BLaER1 treated with 17β-estradiol and CSF1 and Interleukin-3, amounts not matched to agents 10 nM and 100 nM (cell line): ENCODE measurements around the gene KCNIP3.

ENCODE experiments used
- H3K27ac ChIP-seq, 11 experiments: shearing (Covaris generic); formaldehyde crosslinking; 2 replicates each; pipeline ENCODE4 v1.8.1; 2022
- H3K27me3 ChIP-seq, 11 experiments: shearing (Covaris generic); formaldehyde crosslinking; 2 replicates each; pipeline ENCODE4 v1.8.1; 2022
- H3K36me3 ChIP-seq, 11 experiments: shearing (Covaris generic); formaldehyde crosslinking; 2 replicates each; pipeline ENCODE4 v1.8.1; 2022
- H3K4me1 ChIP-seq, 10 experiments: shearing (Covaris generic); formaldehyde crosslinking; 2 replicates each; pipeline ENCODE4 v1.8.1; 2022
- H3K4me2 ChIP-seq, 11 experiments: shearing (Covaris generic); formaldehyde crosslinking; 2 replicates each; pipeline ENCODE4 v1.8.1; 2022
- H3K4me3 ChIP-seq, 10 experiments: shearing (Covaris generic); formaldehyde crosslinking; 2 replicates each; pipeline ENCODE4 v1.8.1; 2022
- H3K9ac ChIP-seq, 11 experiments: shearing (Covaris generic); formaldehyde crosslinking; 2 replicates each; pipeline ENCODE4 v1.8.1; 2022
- H3K9me3 ChIP-seq, 11 experiments: shearing (Covaris generic); formaldehyde crosslinking; replicated peaks in 1 of 11; 2 replicates each; pipeline ENCODE4 v1.8.1; 2022
- H4K20me1 ChIP-seq, 11 experiments: shearing (Covaris generic); formaldehyde crosslinking; 2 replicates each; pipeline ENCODE4 v1.8.1; 2022
- Cebpa-rat ChIP-seq, 11 experiments: shearing (Covaris generic); IDR thresholded peaks; 2 replicates each; pipeline ENCODE4 v1.8.1; 2022

KCNIP3 gene

DNA sequence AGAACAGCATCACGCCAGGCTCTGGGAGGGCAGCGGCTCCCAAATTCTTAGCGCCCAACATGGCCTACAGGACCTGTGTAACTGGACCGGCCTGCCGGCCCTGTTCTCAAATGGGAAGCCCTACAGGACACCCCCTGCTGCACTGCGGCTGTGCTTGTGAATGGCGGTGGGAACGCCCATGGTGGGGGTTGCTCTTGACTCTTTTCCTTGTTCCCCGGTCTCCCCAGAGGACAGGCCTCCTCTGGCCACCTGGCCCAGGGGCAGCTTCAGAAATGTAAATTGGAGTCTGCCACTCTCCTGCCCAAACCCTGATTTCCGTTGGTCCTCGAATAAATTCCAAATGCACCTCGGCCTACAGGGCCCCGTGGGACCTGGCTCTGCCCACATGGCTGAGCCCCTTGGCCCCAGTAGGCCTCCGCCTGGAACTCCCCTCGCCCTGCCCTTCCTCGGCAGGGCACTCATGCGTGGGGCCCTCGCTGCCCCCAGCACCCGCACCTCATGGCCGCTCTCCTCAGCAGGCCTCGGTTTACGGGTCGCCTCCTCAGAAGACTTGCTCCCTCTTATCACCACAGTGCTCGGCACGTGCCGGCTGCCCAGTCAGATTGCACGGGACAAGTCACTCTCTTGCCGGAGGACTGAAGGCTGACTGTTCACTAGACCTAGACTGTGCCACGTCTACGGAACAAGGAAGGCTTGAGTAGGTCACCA, 29.4 kb downstream of the KCNIP3 start:
- Histone ChIP-seq H3K9ac (no peak overlapping the region), H3K27me3 (no peaks in the 10 kb centered on the region), H3K4me3 (no peak overlapping the region), H3K9me3 (no peaks in the 10 kb centered on the region), H3K36me3 (no peaks in the 10 kb centered on the region), H3K27ac (no peak overlapping the region), H3K4me2 (no peak overlapping the region), H3K4me1 (no peaks in the 10 kb centered on the region), H4K20me1 (peaks cover 0 to 11% (median 0%) of the 10 kb centered on the region in 11 experiments; a peak in 2 of 22 replicates)
- no peak for TF ChIP-seq Cebpa-rat (IDR thresholded peaks at IDR 0.05)

GRCh38 chr2:95327861-95328260, 30.7 kb downstream of the KCNIP3 start:
- no peak overlapping the region for H3K9ac ChIP-seq
- no peaks in the 10 kb centered on the region for H3K4me1 ChIP-seq

DNA sequence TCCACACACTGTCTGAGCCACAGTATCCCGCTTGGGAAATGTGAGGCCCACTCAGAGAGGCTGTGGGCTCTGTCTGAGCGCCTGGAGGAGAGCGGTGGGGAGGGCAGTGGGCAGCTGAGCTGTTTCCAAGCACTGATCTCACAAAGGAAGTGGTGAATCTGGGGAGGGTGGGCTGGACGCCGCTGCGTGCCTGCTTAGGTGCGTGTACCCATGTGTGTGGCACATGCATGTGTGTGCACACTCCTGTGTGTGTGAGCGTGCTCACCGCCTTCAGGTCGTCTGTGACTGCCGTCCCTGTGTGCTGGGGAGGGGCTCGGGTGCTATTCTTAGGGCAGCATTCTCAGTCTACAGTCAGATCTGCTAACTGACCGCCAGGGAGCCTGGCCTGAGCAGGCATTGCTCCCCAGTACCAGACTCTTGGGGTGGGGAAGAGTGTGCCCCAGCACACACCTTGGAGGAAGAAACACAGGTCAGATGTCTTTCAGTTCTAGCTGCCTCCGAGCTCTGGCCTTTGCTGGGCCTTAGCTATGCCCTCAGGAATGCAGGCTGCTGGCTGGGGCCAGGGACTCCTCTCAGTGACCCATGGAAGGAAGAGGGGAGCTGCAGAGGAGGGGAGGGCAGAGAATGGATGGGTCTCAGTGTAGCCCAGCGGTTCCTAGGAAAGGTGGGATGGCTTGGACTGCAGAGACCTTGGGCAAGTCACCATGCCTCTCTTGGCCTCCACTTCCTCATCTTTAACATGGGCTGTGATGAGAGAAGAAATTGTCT, 31.4 kb downstream of the KCNIP3 start:
- Histone ChIP-seq H3K4me1 (peaks cover 0 to 2% (median under 1%) of the 10 kb centered on the region in 10 experiments; a peak in 7 of 20 replicates), H3K9ac (no peak overlapping the region), H3K36me3 (no peaks in the 10 kb centered on the region), H3K27me3 (no peaks in the 10 kb centered on the region), H3K4me3 (no peak overlapping the region), H3K4me2 (no peak overlapping the region), H3K9me3 (no peaks in the 10 kb centered on the region), H3K27ac (no peak overlapping the region), H4K20me1 (no peaks in the 10 kb centered on the region; a peak in 2 of 22 replicates)
- no peak for TF ChIP-seq Cebpa-rat (IDR thresholded peaks at IDR 0.05)

More at GRCh38 chr2:95327861-95328260, 30.7 kb downstream of the KCNIP3 start:
- no peak overlapping the region for H3K27ac ChIP-seq
- TF ChIP-seq Cebpa-rat (IDR thresholded peaks at IDR 0.05): no peak
- H3K9me3 ChIP-seq: no peaks in the 10 kb centered on the region
- no peak overlapping the region for H3K4me2 ChIP-seq
- H3K36me3 ChIP-seq: no peaks in the 10 kb centered on the region
- H4K20me1 ChIP-seq: peaks cover 0 to 2% (median 0%) of the 10 kb centered on the region in 11 experiments; a peak in 2 of 22 replicates
- no peak overlapping the region for H3K4me3 ChIP-seq
- no peaks in the 10 kb centered on the region for H3K27me3 ChIP-seq

DNA sequence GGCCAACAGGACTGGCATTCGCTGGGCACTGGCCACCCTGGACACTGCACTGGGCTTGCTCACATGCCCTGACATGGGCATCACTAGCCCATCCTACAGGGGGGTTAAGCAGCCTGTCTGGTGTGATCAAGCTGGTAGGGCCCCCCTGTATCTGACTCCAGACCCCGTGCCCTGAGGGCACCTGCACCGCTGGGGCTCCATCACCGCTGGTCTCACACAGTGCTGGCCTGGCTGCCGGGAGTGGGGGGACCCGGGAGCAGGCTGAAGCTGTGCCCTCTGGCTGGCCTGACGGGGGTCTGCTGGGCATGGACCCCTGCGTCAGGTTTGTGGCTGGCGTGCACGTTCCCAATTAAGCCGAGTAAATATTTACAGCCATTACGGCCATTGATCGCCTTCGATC, 32.3 kb downstream of the KCNIP3 start:
- Histone ChIP-seq H4K20me1 (no peaks in the 10 kb centered on the region; a peak in 1 of 22 replicates), H3K27ac (no peak overlapping the region), H3K9me3 (no peaks in the 10 kb centered on the region), H3K4me1 (peaks cover 0 to 11% (median 9%) of the 10 kb centered on the region in 10 experiments; a peak in 10 of 20 replicates), H3K36me3 (no peaks in the 10 kb centered on the region), H3K4me2 (no peak overlapping the region), H3K4me3 (no peak overlapping the region), H3K9ac (no peak overlapping the region), H3K27me3 (no peaks in the 10 kb centered on the region)
- TF ChIP-seq Cebpa-rat (IDR thresholded peaks at IDR 0.05): no peak

DNA sequence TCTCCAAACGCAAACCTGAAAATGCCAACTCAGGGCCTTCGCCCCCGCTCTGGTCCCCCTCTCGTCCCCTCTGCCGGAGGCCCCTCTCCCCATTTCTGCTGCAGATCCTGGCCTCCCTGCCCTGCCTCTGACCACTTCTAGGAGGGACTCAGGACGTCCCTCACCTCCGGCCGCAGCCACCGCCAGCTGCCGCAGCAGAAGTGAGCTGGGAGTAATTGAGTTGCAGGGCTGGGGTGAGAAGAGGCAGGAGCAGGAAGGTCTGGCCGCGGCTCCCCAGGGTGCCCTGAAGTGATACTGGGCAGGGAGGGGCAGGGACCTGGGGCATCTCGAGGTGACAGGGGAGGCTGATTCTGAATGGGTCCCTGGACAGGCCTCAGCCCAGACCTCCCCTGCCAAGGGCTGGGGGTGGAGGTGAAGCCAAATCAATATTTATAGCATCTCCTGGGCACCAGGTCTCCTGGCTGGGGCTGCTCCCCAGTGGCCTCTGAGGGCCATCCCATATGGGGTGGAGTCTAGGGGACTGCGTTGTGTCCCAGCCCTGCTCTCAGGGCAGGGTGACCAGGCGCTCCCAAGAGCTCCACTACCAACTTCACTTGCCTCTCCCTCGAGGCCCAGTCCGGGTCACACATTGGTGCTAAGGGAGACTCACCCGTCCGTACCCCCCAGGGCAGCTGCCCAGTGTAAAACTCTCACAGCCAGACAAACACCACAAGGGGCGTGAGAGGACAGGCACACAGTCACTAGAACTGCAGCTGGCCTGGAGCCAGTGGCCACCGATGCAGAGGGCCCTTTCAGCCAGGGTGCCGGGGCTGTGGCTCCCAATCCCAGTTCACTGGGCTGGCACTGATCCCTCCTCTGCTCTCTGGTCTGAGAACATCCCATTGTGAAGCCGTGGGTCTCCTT, 33.0 kb downstream of the KCNIP3 start:
- Histone ChIP-seq H3K4me3 (no peak overlapping the region), H3K27ac (no peak overlapping the region), H3K36me3 (no peaks in the 10 kb centered on the region), H3K4me2 (no peak overlapping the region), H3K9me3 (peaks cover 0 to 4% (median 0%) of the 10 kb centered on the region in 11 experiments; a peak in 1 of 22 replicates), H3K27me3 (no peaks in the 10 kb centered on the region), H3K4me1 (peaks cover 0 to 12% (median 9%) of the 10 kb centered on the region in 10 experiments; a peak in 10 of 20 replicates), H3K9ac (no peak overlapping the region), H4K20me1 (no peaks in the 10 kb centered on the region; a peak in 1 of 22 replicates)
- TF ChIP-seq Cebpa-rat (IDR thresholded peaks at IDR 0.05): no peak

DNA sequence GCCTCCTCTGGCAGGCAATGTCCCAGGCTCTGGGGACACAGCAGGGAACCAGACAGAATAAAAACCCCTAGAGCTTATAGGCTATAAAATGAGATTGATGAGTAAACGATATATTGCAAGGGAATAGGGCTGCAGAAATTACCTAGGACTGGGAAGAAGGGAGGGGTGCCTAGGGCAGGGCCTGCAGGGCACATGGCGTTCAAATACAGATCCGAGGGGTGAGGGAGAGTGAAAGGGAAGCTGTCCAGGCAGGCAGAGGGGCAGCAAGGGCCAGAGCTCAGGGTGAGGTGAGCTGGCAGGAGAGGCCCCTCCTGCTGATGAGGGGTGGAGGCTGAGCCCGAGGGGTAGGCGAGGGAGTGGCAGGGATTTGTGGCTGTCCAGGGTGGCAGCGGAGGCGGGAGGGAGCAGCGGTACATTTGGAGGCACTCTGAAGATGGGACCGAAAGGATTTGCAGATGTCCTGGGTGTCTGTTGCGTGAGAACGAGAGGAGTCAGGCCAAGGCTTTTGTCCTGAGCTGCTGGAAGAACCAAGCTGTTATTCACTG, 33.7 kb downstream of the KCNIP3 start:
- no peaks in the 10 kb centered on the region for H3K27me3 ChIP-seq
- H3K36me3 ChIP-seq: no peaks in the 10 kb centered on the region
- H3K4me1 ChIP-seq: peaks cover 0 to 12% (median 9%) of the 10 kb centered on the region in 10 experiments; a peak in 10 of 20 replicates
- no peak overlapping the region for H3K4me2 ChIP-seq
- H3K9me3 ChIP-seq: peaks cover 0 to 4% (median 0%) of the 10 kb centered on the region in 11 experiments; a peak in 1 of 22 replicates
- no peak overlapping the region for H3K4me3 ChIP-seq
- H3K9ac ChIP-seq: no peak overlapping the region
- H4K20me1 ChIP-seq: no peaks in the 10 kb centered on the region; a peak in 1 of 22 replicates
- no peak overlapping the region for H3K27ac ChIP-seq
- no peak for TF ChIP-seq Cebpa-rat (IDR thresholded peaks at IDR 0.05)

- Histone ChIP-seq H3K27me3 (no peaks in the 10 kb centered on the region), H3K4me3 (no peak overlapping the region), H3K27ac (no peak overlapping the region), H3K9me3 (peaks cover 0 to 4% (median 0%) of the 10 kb centered on the region in 11 experiments; a peak in 1 of 22 replicates), H3K4me1 (peaks cover 0 to 12% (median 9%) of the 10 kb centered on the region in 10 experiments; a peak in 10 of 20 replicates), H3K4me2 (no peak overlapping the region), H3K9ac (no peak overlapping the region), H4K20me1 (no peaks in the 10 kb centered on the region; a peak in 1 of 22 replicates), H3K36me3 (no peaks in the 10 kb centered on the region)
- no peak for TF ChIP-seq Cebpa-rat (IDR thresholded peaks at IDR 0.05)
Observed at GRCh38 chr2:95331606-95332005, 34.5 kb downstream of the KCNIP3 start.

DNA sequence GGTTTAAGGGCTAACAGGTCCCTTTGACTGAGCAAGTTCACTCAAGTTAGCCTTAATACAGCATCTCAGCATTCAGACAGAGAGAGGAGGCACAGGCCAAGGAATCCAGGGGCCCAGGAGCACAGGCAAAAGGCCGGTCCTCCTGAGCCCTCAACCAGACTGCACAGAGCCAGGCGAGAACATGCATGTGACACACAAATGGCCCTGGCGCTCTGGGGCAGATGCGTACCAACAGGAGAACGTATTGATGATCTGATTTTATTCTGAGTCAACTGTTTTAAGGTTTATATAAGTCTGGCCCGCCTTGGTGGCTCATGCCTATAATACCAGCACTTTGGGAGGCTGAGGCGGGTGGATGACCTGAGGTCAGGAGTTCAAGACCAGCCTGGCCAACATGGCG, 34.9 kb downstream of the KCNIP3 start:
- Histone ChIP-seq H4K20me1 (no peaks in the 10 kb centered on the region; a peak in 1 of 22 replicates), H3K4me1 (peaks cover 0 to 12% (median 9%) of the 10 kb centered on the region in 10 experiments; a peak in 10 of 20 replicates), H3K4me2 (no peak overlapping the region), H3K36me3 (no peaks in the 10 kb centered on the region), H3K27ac (no peak overlapping the region), H3K9me3 (peaks cover 0 to 4% (median 0%) of the 10 kb centered on the region in 11 experiments; a peak in 1 of 22 replicates), H3K4me3 (no peak overlapping the region), H3K9ac (no peak overlapping the region), H3K27me3 (no peaks in the 10 kb centered on the region)
- TF ChIP-seq Cebpa-rat (IDR thresholded peaks at IDR 0.05): no peak
